ENCODE measurements around the gene HSD17B3.

- TF ChIP-seq CTCF (IDR thresholded peaks at IDR 0.05; ENCODE audit: insufficient read depth, low read length, poor library complexity, severe bottlenecking) (peak; percentile 98), EZH2phosphoT487 (conservative IDR thresholded peaks at IDR 0.05; ENCODE audit: low read length) (no peak)
These were observed 15.5 kb upstream of the HSD17B3 start for GRCh38 chr9:96317335-96317980.

All from SU-DHL-6 (cell line).